ENCODE results near the gene PARD3. TPM values are rescaled to one million over a fixed set of nuclear protein-coding genes. Genes with fewer than 3 reads are reported as not detected.
A peak's percentile ranks its signal among the peaks of the same experiment; 100 is the strongest.

Gene PARD3
- total RNA-seq, 1 experiment from 2014 or later, result 51.8 TPM

DNA sequence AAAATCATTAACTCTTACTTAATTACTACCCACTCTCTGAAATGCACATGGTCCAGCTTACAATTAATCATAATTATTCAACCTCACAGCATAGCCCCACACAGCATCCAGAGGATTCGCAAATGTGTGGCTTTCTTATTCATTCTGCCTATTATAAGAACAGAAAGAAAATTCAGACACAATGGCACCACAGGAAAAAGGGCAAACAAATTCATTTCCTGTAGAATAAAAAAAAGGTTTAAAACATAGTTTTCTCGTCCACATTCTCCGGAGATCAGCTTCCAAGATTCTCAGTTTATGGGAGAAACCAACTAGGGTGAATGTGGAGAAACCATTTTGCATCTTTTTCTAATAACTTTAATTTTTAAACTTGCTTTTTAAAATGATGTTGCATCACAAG is 201.6 kb downstream of the PARD3 start (continued):
- TF ChIP-seq, protein P1, sequence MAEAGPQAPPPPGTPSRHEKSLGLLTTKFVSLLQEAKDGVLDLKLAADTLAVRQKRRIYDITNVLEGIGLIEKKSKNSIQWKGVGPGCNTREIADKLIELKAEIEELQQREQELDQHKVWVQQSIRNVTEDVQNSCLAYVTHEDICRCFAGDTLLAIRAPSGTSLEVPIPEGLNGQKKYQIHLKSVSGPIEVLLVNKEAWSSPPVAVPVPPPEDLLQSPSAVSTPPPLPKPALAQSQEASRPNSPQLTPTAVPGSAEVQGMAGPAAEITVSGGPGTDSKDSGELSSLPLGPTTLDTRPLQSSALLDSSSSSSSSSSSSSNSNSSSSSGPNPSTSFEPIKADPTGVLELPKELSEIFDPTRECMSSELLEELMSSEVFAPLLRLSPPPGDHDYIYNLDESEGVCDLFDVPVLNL (CRISPR knock-in tag; IDR thresholded peaks at IDR 0.05; ENCODE audit: borderline replicate concordance, low read depth), result no peak

GRCh38 chr10:34612938-34613337 is 202.2 kb downstream of the PARD3 start:
- ATAC-seq, result no peak
- DNase-seq (ENCODE audit: low spot score), result no peak
- no peaks in the 10 kb centered on the region for H3K27me3 Mint-ChIP-seq (ENCODE audit: low read depth)
- TF ChIP-seq OVOL2 (CRISPR knock-in tag; IDR thresholded peaks at IDR 0.05; ENCODE audit: borderline replicate concordance) (no peak), PRRX2 (CRISPR knock-in tag; IDR thresholded peaks at IDR 0.05) (no peak), RELA (CRISPR knock-in tag; IDR thresholded peaks at IDR 0.05; ENCODE audit: borderline replicate concordance) (no peak), ELF4 (CRISPR knock-in tag; IDR thresholded peaks at IDR 0.05; ENCODE audit: low read depth) (no peak), FOXP4 (CRISPR knock-in tag; IDR thresholded peaks at IDR 0.05) (no peak), NR1H2 (CRISPR knock-in tag; IDR thresholded peaks at IDR 0.05) (no peak), ZBTB21 (CRISPR knock-in tag; IDR thresholded peaks at IDR 0.05; ENCODE audit: borderline replicate concordance) (no peak), ZNF671 (CRISPR knock-in tag; IDR thresholded peaks at IDR 0.05) (no peak)
- TF ChIP-seq, protein P2, sequence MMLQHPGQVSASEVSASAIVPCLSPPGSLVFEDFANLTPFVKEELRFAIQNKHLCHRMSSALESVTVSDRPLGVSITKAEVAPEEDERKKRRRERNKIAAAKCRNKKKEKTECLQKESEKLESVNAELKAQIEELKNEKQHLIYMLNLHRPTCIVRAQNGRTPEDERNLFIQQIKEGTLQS (CRISPR knock-in tag; conservative IDR thresholded peaks at IDR 0.05), result no peak
- ChIA-PET POLR2A (interaction anchor here (0.6 kb wide), 1 partner anchor 1259 kb away, joined by 3 read pairs; no protein-coding TSS in a partner anchor), CTCF (no interaction called here)
- H3K4me3 Mint-ChIP-seq, result no peak overlapping the region
- peak overlapping the region; percentile 46; the same call in 1 of the 2 replicates for H3K27ac Mint-ChIP-seq
- H3K9me3 Mint-ChIP-seq, result no peaks in the 10 kb centered on the region
- H3K4me1 Mint-ChIP-seq, result peaks cover 54% of the 10 kb centered on the region
- no peaks in the 10 kb centered on the region for H3K36me3 Mint-ChIP-seq

GRCh38 chr10:34612446-34612845 is 202.7 kb downstream of the PARD3 start:
- Mint-ChIP-seq H3K4me3 (no peak overlapping the region), H3K4me1 (peaks cover 56% of the 10 kb centered on the region), H3K27ac (no peak overlapping the region), H3K27me3 (ENCODE audit: low read depth) (no peaks in the 10 kb centered on the region), H3K9me3 (no peaks in the 10 kb centered on the region), H3K36me3 (no peaks in the 10 kb centered on the region)
- POLR2A ChIA-PET, result interaction anchor here (0.6 kb wide), 1 partner anchor 1260 kb away, joined by 3 read pairs; no protein-coding TSS in a partner anchor
- DNase-seq (ENCODE audit: low spot score) (no peak), ATAC-seq (no peak)
- CTCF ChIA-PET, result interaction anchor here (1.5 kb wide), 1 partner anchor 86 kb away, joined by 4 read pairs; no protein-coding TSS in a partner anchor
- no peak for TF ChIP-seq ZBTB21 (CRISPR knock-in tag; IDR thresholded peaks at IDR 0.05; ENCODE audit: borderline replicate concordance)
- no peak for TF ChIP-seq NFE2L1 (CRISPR knock-in tag; IDR thresholded peaks at IDR 0.05)
- no peak for TF ChIP-seq TP53 (CRISPR knock-in tag; IDR thresholded peaks at IDR 0.05)
- no peak for TF ChIP-seq ZNF423 (CRISPR knock-in tag; IDR thresholded peaks at IDR 0.05)
- no peak for TF ChIP-seq NR1H2 (CRISPR knock-in tag; IDR thresholded peaks at IDR 0.05)
- TF ChIP-seq JAZF1 (CRISPR knock-in tag; IDR thresholded peaks at IDR 0.05), result no peak
- TF ChIP-seq CTCF (IDR thresholded peaks at IDR 0.05), result no peak
- TF ChIP-seq PRDM15 (CRISPR knock-in tag; IDR thresholded peaks at IDR 0.05), result no peak
- TF ChIP-seq SOX15 (CRISPR knock-in tag; IDR thresholded peaks at IDR 0.05), result no peak
